Osteocyte (in vitro differentiated cells): ENCODE measurements around the gene MZT2B. TPM values are rescaled to one million over a fixed set of nuclear protein-coding genes. Genes with fewer than 3 reads are reported as not detected.
"Not testable (repeated sequence)": the region's sequence is repeated elsewhere in the genome, so short reads cannot be mapped to it uniquely, and the experiment has no call there.

Experiments used
- DNase-seq: peaks from one replicate; pipeline ENCODE4 v3.0.0; 2021; ENCODE audit warnings: mixed read lengths; ENCODE audit not compliant: unreplicated experiment; ENCODE audit errors: extremely low spot score
- H3K27ac Mint-ChIP-seq: one replicate; pipeline ENCODE4 v1.8.0; 2021; ENCODE audit warnings: mild to moderate bottlenecking, mixed read lengths; ENCODE audit not compliant: unreplicated experiment
- H3K27me3 Mint-ChIP-seq: one replicate; pipeline ENCODE4 v1.8.0; 2021; ENCODE audit warnings: mixed read lengths; ENCODE audit not compliant: unreplicated experiment
- H3K36me3 Mint-ChIP-seq: one replicate; pipeline ENCODE4 v1.8.0; 2021; ENCODE audit warnings: mixed read lengths; ENCODE audit not compliant: unreplicated experiment
- H3K4me1 Mint-ChIP-seq: one replicate; pipeline ENCODE4 v1.8.0; 2021; ENCODE audit warnings: mixed read lengths; ENCODE audit not compliant: unreplicated experiment
- H3K4me3 Mint-ChIP-seq: one replicate; pipeline ENCODE4 v1.8.0; 2021; ENCODE audit warnings: mild to moderate bottlenecking, moderate library complexity, mixed read lengths; ENCODE audit not compliant: unreplicated experiment
- H3K9me3 Mint-ChIP-seq: one replicate; pipeline ENCODE4 v1.8.0; 2021; ENCODE audit warnings: mixed read lengths; ENCODE audit not compliant: unreplicated experiment
- CTCF ChIP-seq: fragments of 200-600 bp; sonication (generic); IDR thresholded peaks from 2 replicates; pipeline ENCODE4 v1.5.0; 2021; ENCODE audit warnings: antibody characterized with exemption, mild to moderate bottlenecking, moderate library complexity
- total RNA-seq: library from RNA; stranded (reverse); gene quantifications from 2 replicates; pipeline ENCODE4 v1.2.1, GENCODE V29; 2021

The MZT2B gene
- total RNA-seq, 1 donor from 2014 or later: 281 TPM

GRCh38 chr2:130152816-130153595 lies 29.1 kb upstream of the MZT2B start:
- TF ChIP-seq CTCF: no peak
- Mint-ChIP-seq H3K4me1 (no peaks in the 10 kb centered on the region), H3K27me3 (no peaks in the 10 kb centered on the region), H3K27ac (no peak overlapping the region), H3K36me3 (peaks cover 6% of the 10 kb centered on the region), H3K9me3 (no peaks in the 10 kb centered on the region), H3K4me3 (no peak overlapping the region)
- DNase-seq: no peak

GRCh38 chr2:130153721-130154422 lies 28.2 kb upstream of the MZT2B start:
- not testable (repeated sequence) for H3K36me3 Mint-ChIP-seq, H3K4me1 Mint-ChIP-seq, H3K9me3 Mint-ChIP-seq, H3K27me3 Mint-ChIP-seq, H3K4me3 Mint-ChIP-seq, H3K27ac Mint-ChIP-seq, DNase-seq

GRCh38 chr2:130154423-130154770 lies 27.7 kb upstream of the MZT2B start:
- not testable (repeated sequence) for H3K27me3 Mint-ChIP-seq, H3K36me3 Mint-ChIP-seq, H3K4me3 Mint-ChIP-seq, DNase-seq, H3K27ac Mint-ChIP-seq, H3K9me3 Mint-ChIP-seq, H3K4me1 Mint-ChIP-seq

GRCh38 chr2:130154773-130155765 lies 27.0 kb upstream of the MZT2B start:
- Mint-ChIP-seq H3K9me3 (no peaks in the 10 kb centered on the region), H3K36me3 (peaks cover 6% of the 10 kb centered on the region), H3K27ac (no peak overlapping the region), H3K4me1 (no peaks in the 10 kb centered on the region), H3K4me3 (no peak overlapping the region), H3K27me3 (no peaks in the 10 kb centered on the region)
- TF ChIP-seq CTCF: no peak
- no peak for DNase-seq

- not testable (repeated sequence) for H3K9me3 Mint-ChIP-seq, H3K4me3 Mint-ChIP-seq, H3K27me3 Mint-ChIP-seq, H3K36me3 Mint-ChIP-seq, DNase-seq, H3K27ac Mint-ChIP-seq, H3K4me1 Mint-ChIP-seq
- TF ChIP-seq CTCF: peak; percentile 55
Measured at GRCh38 chr2:130155956-130156623, 26.0 kb upstream of the MZT2B start.
